Skin epidermis (tissue), 12 donors: ENCODE measurements around the gene ACAP3.

Experiments used
- H3K27ac ChIP-seq, 21 experiments: fragments of 200-600 bp; sonication (generic) in 11 of 21; one replicate each; pipeline ENCODE4 v1.5.0; 2020; ENCODE audit warnings: mild to moderate bottlenecking in 3 of 21, inconsistent platforms in 2 of 21, moderate library complexity in 2 of 21
- H3K4me3 ChIP-seq, 7 experiments: fragments of 200-600 bp; sonication (generic) in 2 of 7; one replicate each; pipeline ENCODE4 v1.5.0; 2020; ENCODE audit warnings: inconsistent platforms in 2 of 7, mild to moderate bottlenecking in 2 of 7, moderate library complexity in 1 of 7

The ACAP3 gene

DNA sequence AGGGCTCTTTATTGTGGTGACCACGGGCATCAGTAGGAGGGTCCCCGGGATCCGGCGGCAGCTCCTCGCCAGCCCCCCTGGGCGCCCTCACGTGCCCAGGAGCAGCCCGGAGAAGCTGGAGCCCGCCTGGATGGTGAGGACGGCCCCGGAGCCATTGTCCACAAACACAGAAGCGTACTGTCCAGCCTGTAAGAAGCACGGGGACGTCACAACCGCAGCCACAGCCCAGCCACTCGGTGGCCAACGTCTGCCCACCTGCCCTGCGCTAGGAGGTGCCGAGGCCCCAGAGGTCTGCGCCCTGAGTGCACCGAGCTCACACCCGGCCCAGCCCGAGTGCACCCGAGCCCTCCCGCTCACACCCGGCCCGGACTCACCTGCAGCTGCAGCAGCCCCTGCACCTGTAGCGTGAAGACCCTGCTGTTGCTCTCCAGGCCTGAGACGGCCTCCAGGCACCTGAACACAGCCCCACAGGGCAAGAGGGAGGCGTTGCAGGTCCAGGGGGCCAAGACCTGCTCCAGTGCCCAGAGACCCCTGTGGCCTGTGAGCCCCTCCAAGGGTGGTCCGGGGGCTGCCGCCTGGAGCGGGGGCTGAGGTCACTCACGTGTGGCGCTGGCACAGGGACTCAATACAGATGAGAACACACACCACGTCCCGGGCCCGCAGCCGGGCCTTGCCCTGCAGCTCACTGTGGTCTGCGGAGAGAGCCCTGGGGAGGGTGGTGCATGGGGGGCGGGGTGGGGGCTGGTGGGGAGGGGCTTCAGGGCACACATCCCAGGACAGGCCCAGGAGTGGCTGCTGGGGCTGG lies 65.1 kb downstream of the ACAP3 start:
- Histone ChIP-seq H3K4me3 (no peak overlapping the region), H3K27ac (no peak overlapping the region)
